GM18498 (cell line): Measurements from ENCODE around the gene METTL4.
A peak's percentile ranks its signal among the peaks of the same experiment; 100 is the strongest.

ENCODE experiments used
- ATAC-seq: cut with Tn5 transposase; IDR thresholded peaks from one replicate; pipeline ENCODE4 v1.9.1; 2021; ENCODE audit warnings: mild to moderate bottlenecking, moderate library complexity; ENCODE audit not compliant: unreplicated experiment

Gene METTL4

GRCh38 chr18:2571200-2572170 lies at the start of gene METTL4, which contains the start of gene NDC80:
Gene METTL4, minus strand, starts transcription at chr18:2571505. Its CDS starts 4,289 bp downstream, at chr18:2567216.
Gene NDC80, plus strand, starts transcription at chr18:2571557. Its CDS starts 1,429 bp downstream, at chr18:2572986.
- peak; percentile 78 for ATAC-seq

- ATAC-seq: no peak
These were observed 46.7 kb upstream of the METTL4 start for GRCh38 chr18:2618009-2618408.

- no peak for ATAC-seq
These were observed 46.2 kb upstream of the METTL4 start for GRCh38 chr18:2617401-2617998.

GRCh38 chr18:2612996-2613395 lies 41.7 kb upstream of the METTL4 start:
- no peak for ATAC-seq

GRCh38 chr18:2610549-2610948 lies 39.2 kb upstream of the METTL4 start:
- no peak for ATAC-seq

- no peak for ATAC-seq
These were observed 38.3 kb upstream of the METTL4 start for GRCh38 chr18:2609604-2610003.

- no peak for ATAC-seq
These were observed 35.0 kb upstream of the METTL4 start for GRCh38 chr18:2606335-2606734.

- ATAC-seq: no peak
These were observed 31.5 kb upstream of the METTL4 start for GRCh38 chr18:2602844-2603243.

GRCh38 chr18:2597639-2598038 lies 26.3 kb upstream of the METTL4 start:
- no peak for ATAC-seq

GRCh38 chr18:2590303-2590702 lies 19.0 kb upstream of the METTL4 start:
- no peak for ATAC-seq

GRCh38 chr18:2589345-2590068 lies 18.2 kb upstream of the METTL4 start:
- ATAC-seq: no peak

- ATAC-seq: no peak
These were observed 17.5 kb upstream of the METTL4 start for GRCh38 chr18:2588666-2589344.

GRCh38 chr18:2587788-2588187 lies 16.5 kb upstream of the METTL4 start:
- no peak for ATAC-seq

GRCh38 chr18:2573408-2573807 lies 2.1 kb upstream of the METTL4 start:
- ATAC-seq: no peak

- ATAC-seq: no peak
These were observed 1.6 kb upstream of the METTL4 start for GRCh38 chr18:2572892-2573291.

- no peak for ATAC-seq
These were observed 865 bp upstream of the METTL4 start for GRCh38 chr18:2572171-2572569.

GRCh38 chr18:2570772-2571199 lies 519 bp downstream of the METTL4 start:
- peak; percentile 66 for ATAC-seq

GRCh38 chr18:2569338-2570207 lies 1.7 kb downstream of the METTL4 start:
- no peak for ATAC-seq

- no peak for ATAC-seq
These were observed 2.7 kb downstream of the METTL4 start for GRCh38 chr18:2568605-2569004.

GRCh38 chr18:2568129-2568528 lies 3.2 kb downstream of the METTL4 start:
- no peak for ATAC-seq
